ENCODE results near the gene RAB40B. TPM values are rescaled to one million over a fixed set of nuclear protein-coding genes. Genes with fewer than 3 reads are reported as not detected.

Gene RAB40B
- total RNA-seq, 1 donor from 2014 or later = 14.6 TPM

DNA sequence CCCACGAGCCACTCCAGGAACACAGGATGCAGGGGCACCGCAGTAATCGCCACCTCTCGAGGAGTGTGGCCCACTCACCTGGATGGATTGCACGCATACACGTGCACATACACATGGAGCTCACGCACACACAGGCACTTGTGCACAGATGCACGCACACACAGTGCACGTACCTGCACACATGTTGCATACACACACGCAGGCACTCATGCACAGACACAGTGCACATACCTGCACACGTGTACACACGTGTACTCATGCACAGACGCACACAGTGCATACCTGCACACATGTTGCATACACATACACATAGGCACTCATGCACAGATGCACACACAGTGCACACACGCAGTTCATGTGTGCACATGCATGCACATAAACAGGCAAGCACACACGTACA lies 38.6 kb downstream of the RAB40B start:
- H3K27ac Mint-ChIP-seq (ENCODE audit: unreplicated experiment) = no peak overlapping the region
- H3K36me3 Mint-ChIP-seq (ENCODE audit: unreplicated experiment) = peaks cover 23% of the 10 kb centered on the region
- DNase-seq = no peak
- H3K9me3 Mint-ChIP-seq (ENCODE audit: unreplicated experiment) = peaks cover 12% of the 10 kb centered on the region
- peaks cover 2% of the 10 kb centered on the region for H3K4me1 Mint-ChIP-seq (ENCODE audit: low read depth, unreplicated experiment)
- H3K27me3 Mint-ChIP-seq (ENCODE audit: unreplicated experiment) = peaks cover 8% of the 10 kb centered on the region
- TF ChIP-seq, protein P1, sequence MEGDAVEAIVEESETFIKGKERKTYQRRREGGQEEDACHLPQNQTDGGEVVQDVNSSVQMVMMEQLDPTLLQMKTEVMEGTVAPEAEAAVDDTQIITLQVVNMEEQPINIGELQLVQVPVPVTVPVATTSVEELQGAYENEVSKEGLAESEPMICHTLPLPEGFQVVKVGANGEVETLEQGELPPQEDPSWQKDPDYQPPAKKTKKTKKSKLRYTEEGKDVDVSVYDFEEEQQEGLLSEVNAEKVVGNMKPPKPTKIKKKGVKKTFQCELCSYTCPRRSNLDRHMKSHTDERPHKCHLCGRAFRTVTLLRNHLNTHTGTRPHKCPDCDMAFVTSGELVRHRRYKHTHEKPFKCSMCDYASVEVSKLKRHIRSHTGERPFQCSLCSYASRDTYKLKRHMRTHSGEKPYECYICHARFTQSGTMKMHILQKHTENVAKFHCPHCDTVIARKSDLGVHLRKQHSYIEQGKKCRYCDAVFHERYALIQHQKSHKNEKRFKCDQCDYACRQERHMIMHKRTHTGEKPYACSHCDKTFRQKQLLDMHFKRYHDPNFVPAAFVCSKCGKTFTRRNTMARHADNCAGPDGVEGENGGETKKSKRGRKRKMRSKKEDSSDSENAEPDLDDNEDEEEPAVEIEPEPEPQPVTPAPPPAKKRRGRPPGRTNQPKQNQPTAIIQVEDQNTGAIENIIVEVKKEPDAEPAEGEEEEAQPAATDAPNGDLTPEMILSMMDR (IDR thresholded peaks at IDR 0.05; ENCODE audit: partially characterized antibody, unreplicated experiment) = no peak
- H3K4me3 Mint-ChIP-seq (ENCODE audit: unreplicated experiment) = no peak overlapping the region

DNA sequence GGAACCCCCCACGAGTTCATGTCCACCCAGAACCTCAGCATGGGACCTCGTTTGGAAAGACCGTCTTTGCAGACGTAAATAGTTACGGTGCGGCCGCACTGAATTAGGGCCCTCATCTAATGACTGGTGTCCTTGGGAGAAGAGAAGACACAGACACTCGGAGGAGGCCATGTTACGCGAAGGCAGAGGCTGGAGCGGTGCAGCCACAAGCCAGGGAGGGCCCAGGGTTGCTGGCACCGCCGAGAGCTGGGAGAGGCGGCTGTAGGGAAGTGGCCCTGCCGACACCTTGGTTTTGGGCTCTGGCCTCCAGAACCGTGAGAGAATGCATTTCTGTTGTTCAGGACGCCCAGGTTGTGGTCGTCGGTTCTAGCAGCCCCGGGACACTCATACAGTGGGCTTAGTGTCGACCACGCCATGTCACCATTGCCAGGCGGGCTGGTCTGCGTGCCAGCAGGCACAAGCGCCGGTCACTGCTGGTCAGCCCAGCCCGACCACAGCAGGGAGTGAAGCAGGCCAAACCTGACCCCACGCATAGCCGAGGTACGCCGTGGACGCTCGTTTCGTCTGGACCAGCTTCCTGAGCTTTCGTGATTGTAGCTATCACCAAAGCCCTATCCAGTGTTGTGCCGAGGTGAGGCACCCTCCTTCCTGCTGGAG lies 39.6 kb downstream of the RAB40B start:
- TF ChIP-seq, protein P1 (IDR thresholded peaks at IDR 0.05; ENCODE audit: partially characterized antibody, unreplicated experiment) = no peak
- Mint-ChIP-seq H3K36me3 (ENCODE audit: unreplicated experiment) (peaks cover 23% of the 10 kb centered on the region), H3K27me3 (ENCODE audit: unreplicated experiment) (peaks cover 8% of the 10 kb centered on the region), H3K27ac (ENCODE audit: unreplicated experiment) (no peak overlapping the region), H3K4me3 (ENCODE audit: unreplicated experiment) (no peak overlapping the region), H3K4me1 (ENCODE audit: low read depth, unreplicated experiment) (no peaks in the 10 kb centered on the region), H3K9me3 (ENCODE audit: unreplicated experiment) (peaks cover 12% of the 10 kb centered on the region)
- no peak for DNase-seq

DNA sequence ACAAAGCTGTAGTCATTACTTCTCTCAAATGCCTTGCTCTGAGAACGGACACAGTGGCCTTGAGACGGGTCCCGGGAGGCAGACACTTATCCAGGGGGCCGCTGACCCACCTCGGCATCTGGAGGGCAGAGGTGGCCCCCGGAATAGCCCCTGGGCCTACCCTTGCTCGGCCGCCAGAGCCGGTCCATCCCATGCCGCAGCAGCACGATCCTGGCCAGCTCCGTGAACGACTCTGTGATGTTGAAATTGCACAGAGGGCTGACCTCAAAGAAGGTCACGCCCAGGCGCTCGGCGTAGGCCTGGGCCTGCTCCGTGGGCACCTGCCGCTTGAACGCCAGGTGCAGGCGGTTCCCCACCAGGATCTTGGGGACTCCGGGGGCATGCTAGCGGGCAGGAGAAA lies 40.2 kb downstream of the RAB40B start:
- TF ChIP-seq, protein P1 (IDR thresholded peaks at IDR 0.05; ENCODE audit: partially characterized antibody, unreplicated experiment) = no peak
- Mint-ChIP-seq H3K27ac (ENCODE audit: unreplicated experiment) (no peak overlapping the region), H3K4me3 (ENCODE audit: unreplicated experiment) (no peak overlapping the region), H3K9me3 (ENCODE audit: unreplicated experiment) (peaks cover 12% of the 10 kb centered on the region), H3K27me3 (ENCODE audit: unreplicated experiment) (peaks cover 8% of the 10 kb centered on the region), H3K4me1 (ENCODE audit: low read depth, unreplicated experiment) (no peaks in the 10 kb centered on the region), H3K36me3 (ENCODE audit: unreplicated experiment) (peaks cover 23% of the 10 kb centered on the region)
- no peak for DNase-seq

DNA sequence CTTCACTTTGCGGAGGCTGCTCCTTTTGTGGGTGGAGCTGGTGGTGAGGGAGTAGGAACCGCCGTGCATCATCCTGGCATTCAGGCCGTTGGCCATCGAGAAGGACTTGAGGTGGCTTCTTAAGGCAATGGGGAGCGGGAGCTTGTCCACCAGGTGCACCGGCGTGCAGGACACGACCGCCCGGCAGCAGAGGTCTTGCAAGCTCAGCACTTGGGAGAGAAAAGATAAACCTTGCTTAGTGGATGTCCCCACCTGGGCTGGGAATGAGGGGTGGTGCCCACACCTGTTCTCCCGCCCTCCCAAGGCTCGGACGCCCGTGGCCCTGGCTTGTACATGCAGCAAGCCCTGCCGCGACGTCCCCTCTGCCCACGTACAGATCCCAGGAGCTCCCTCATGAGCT lies 40.6 kb downstream of the RAB40B start:
- peaks cover 8% of the 10 kb centered on the region for H3K27me3 Mint-ChIP-seq (ENCODE audit: unreplicated experiment)
- H3K4me1 Mint-ChIP-seq (ENCODE audit: low read depth, unreplicated experiment) = no peaks in the 10 kb centered on the region
- H3K27ac Mint-ChIP-seq (ENCODE audit: unreplicated experiment) = no peak overlapping the region

DNA sequence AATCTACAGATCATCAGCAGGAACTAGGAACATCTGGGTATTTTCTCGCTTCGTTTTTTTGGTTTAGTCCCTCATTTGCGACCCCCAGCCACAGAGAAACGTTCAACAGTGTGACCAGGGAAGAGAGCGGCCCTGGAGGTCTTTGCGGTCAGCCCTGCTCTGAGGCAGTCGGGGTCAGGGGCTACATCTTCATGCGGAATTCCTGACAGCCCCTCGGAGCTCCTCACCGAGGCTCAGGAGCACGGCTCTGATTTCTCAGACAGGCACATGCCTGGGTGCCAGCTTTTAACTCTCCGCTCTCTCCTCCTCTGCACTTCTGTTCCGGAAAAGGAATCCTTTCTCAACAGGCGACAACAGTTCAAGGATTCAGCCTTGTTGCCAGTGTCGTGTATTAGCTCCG lies 42.2 kb downstream of the RAB40B start:
- Mint-ChIP-seq H3K36me3 (ENCODE audit: unreplicated experiment) (peaks cover 23% of the 10 kb centered on the region), H3K27me3 (ENCODE audit: unreplicated experiment) (peaks cover 8% of the 10 kb centered on the region), H3K9me3 (ENCODE audit: unreplicated experiment) (peaks cover 12% of the 10 kb centered on the region), H3K4me1 (ENCODE audit: low read depth, unreplicated experiment) (no peaks in the 10 kb centered on the region), H3K4me3 (ENCODE audit: unreplicated experiment) (no peak overlapping the region), H3K27ac (ENCODE audit: unreplicated experiment) (no peak overlapping the region)
- no peak for DNase-seq
- TF ChIP-seq, protein P1 (IDR thresholded peaks at IDR 0.05; ENCODE audit: partially characterized antibody, unreplicated experiment) = no peak

More for the DNA sequence above, 40.6 kb downstream of the RAB40B start:
- Mint-ChIP-seq H3K36me3 (ENCODE audit: unreplicated experiment) (peaks cover 23% of the 10 kb centered on the region), H3K4me3 (ENCODE audit: unreplicated experiment) (no peak overlapping the region), H3K9me3 (ENCODE audit: unreplicated experiment) (peaks cover 12% of the 10 kb centered on the region)
- DNase-seq = no peak
- TF ChIP-seq, protein P1 (IDR thresholded peaks at IDR 0.05; ENCODE audit: partially characterized antibody, unreplicated experiment) = no peak

Measured in glutamatergic neuron (in vitro differentiated cells).